ENCODE measurements around the gene MYO9B. TPM values are rescaled to one million over a fixed set of nuclear protein-coding genes. Genes with fewer than 3 reads are reported as not detected.

Gene MYO9B
- total and polyA plus RNA-seq, 12 donors: 19.9 to 55.2 (median 27.9) TPM

- no peaks in the 10 kb centered on the region for H3K9me3 ChIP-seq
- H3K4me1 ChIP-seq: peaks cover 0 to 31% (median 8%) of the 10 kb centered on the region in 9 donors
- DNase-seq (no peak), ATAC-seq (no peak)
- WGBS, 2 donors: 78 to 91% methylated on average over 7 of the region's 7 CpGs
- intact Hi-C loops (cut with DNase I): no loop called here
- H3K27me3 ChIP-seq: no peaks in the 10 kb centered on the region
- TF ChIP-seq, protein P1, sequence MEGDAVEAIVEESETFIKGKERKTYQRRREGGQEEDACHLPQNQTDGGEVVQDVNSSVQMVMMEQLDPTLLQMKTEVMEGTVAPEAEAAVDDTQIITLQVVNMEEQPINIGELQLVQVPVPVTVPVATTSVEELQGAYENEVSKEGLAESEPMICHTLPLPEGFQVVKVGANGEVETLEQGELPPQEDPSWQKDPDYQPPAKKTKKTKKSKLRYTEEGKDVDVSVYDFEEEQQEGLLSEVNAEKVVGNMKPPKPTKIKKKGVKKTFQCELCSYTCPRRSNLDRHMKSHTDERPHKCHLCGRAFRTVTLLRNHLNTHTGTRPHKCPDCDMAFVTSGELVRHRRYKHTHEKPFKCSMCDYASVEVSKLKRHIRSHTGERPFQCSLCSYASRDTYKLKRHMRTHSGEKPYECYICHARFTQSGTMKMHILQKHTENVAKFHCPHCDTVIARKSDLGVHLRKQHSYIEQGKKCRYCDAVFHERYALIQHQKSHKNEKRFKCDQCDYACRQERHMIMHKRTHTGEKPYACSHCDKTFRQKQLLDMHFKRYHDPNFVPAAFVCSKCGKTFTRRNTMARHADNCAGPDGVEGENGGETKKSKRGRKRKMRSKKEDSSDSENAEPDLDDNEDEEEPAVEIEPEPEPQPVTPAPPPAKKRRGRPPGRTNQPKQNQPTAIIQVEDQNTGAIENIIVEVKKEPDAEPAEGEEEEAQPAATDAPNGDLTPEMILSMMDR (IDR thresholded peaks at IDR 0.05): no peak
- H3K27ac ChIP-seq: no peak overlapping the region
- H3K36me3 ChIP-seq: peaks cover 0 to 82% (median 4%) of the 10 kb centered on the region in 9 donors
- no peak overlapping the region for H3K4me3 ChIP-seq
Observed at GRCh38 chr19:17145546-17146497, 70.2 kb downstream of the MYO9B start.

DNA sequence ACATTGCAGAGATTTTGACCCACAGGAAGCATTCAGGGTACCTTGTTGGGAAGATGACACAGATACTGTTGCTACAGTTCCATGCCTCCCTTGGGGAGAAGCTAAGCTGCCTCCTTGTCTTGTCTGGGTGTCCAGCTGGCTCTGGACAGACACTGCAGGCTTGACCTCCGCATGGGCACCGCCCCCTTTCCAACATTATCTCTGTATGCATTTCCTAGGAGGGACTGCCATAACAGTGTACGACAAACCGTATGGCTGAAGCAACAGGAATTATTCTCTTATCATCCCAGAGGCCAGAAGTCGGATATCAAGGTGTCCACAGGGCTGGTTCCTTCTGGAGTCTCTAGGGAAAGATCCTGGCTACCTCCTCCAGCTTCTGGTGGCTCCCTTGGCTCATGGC, 72.6 kb downstream of the MYO9B start:
- intact Hi-C loops (cut with DNase I): no loop called here
- ATAC-seq: no peak
- WGBS, 2 donors: 70 to 72% methylated on average over 5 of the region's 5 CpGs
- Histone ChIP-seq H3K9me3 (no peaks in the 10 kb centered on the region), H3K4me1 (peaks cover 0 to 31% (median 8%) of the 10 kb centered on the region in 9 donors), H3K27me3 (no peaks in the 10 kb centered on the region), H3K36me3 (peaks cover 0 to 84% (median 10%) of the 10 kb centered on the region in 9 donors), H3K4me3 (no peak overlapping the region), H3K27ac (no peak overlapping the region)
- DNase-seq: no peak
- TF ChIP-seq, protein P1 (IDR thresholded peaks at IDR 0.05): no peak

DNA sequence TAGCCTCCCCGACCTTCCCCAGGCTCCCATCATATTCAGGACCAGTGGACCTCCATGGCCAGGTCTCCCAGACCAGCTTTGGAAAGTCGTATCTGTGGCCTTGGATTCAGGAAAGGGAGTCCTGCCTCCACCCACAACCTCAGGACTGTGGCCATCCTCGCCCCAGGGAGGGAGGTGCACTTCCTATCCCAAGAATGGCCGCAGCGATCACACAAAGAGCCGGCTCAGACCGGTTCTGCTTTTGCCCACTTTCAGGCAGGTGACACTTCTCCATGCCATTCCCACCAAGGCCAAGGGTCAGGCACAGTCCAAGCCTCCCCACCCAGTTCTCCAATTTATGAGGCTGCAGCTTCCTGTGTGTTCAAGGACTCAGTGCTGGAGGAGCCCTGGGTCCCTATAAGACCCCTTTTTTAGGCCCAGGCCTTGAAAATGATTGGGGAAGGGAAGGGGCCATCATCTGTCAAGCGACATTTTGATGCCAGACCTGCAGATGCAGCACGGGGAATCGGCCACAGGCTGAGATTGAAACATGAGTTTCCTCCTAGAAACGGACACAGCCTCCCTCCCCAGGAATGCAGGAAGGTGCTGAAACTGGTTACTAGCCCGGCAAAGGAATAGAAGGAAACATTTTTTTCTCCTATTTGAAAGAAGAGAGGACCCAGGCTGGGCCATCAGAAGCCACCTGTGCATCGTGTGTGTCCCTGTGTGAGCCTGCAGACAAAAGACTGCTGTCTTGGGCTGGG, 74.0 kb downstream of the MYO9B start:
- Histone ChIP-seq H3K36me3 (peaks cover 0 to 97% (median 22%) of the 10 kb centered on the region in 9 donors), H3K27me3 (no peaks in the 10 kb centered on the region), H3K9me3 (no peaks in the 10 kb centered on the region), H3K4me1 (peaks cover 0 to 27% (median 8%) of the 10 kb centered on the region in 9 donors), H3K27ac (peak overlapping the region in 7 of 10 donors; percentile 22 to 65 (median 52)), H3K4me3 (no peak overlapping the region)
- TF ChIP-seq, protein P1 (IDR thresholded peaks at IDR 0.05): no peak
- DNase-seq (no peak), ATAC-seq (peak in 7 of 8 donors; percentile 19 to 68 (median 58))
- WGBS, 2 donors: 60 to 73% methylated on average over 13 of the region's 13 CpGs
- intact Hi-C loops (cut with DNase I): no loop called here

- Histone ChIP-seq H3K27ac (no peak overlapping the region), H3K4me1 (peaks cover 0 to 12% (median 8%) of the 10 kb centered on the region in 9 donors), H3K4me3 (no peak overlapping the region), H3K27me3 (no peaks in the 10 kb centered on the region), H3K9me3 (no peaks in the 10 kb centered on the region), H3K36me3 (peaks cover 3 to 98% (median 45%) of the 10 kb centered on the region in 9 donors)
- DNase-seq (no peak), ATAC-seq (no peak)
- intact Hi-C loops (cut with DNase I): no loop called here
- TF ChIP-seq, protein P1 (IDR thresholded peaks at IDR 0.05): no peak
- WGBS, 2 donors: 94 to 96% methylated on average over 10 of the region's 10 CpGs
Observed at GRCh38 chr19:17153996-17154395, 78.4 kb downstream of the MYO9B start.
